NCI-H2196 treated with DMSO at 0.1 percent for 48 hours (cell line): ENCODE data around the gene PSME1.

ENCODE experiments used
- DNase-seq: peaks from one replicate; lab custom pipeline; 2025; ENCODE audit not compliant: unreplicated experiment; lab: John Stamatoyannopoulos, UW

PSME1 gene

GRCh38 chr14:24186831-24187538 is 51.0 kb downstream of the PSME1 start:
- no peak for DNase-seq

- no peak for DNase-seq
These were observed 51.5 kb downstream of the PSME1 start for GRCh38 chr14:24187539-24187915.
